Mesothelial cell of epicardium (in vitro differentiated cells): ENCODE data around the gene TBC1D20. TPM values are rescaled to one million over a fixed set of nuclear protein-coding genes. Genes with fewer than 3 reads are reported as not detected.

Experiments used
- DNase-seq, 2 experiments: peaks; one replicate each; pipeline ENCODE4 v3.0.0; 2021; ENCODE audit warnings: low spot score in 2 of 2; ENCODE audit not compliant: unreplicated experiment in 2 of 2
- H3K27ac Mint-ChIP-seq: 2 replicates; pipeline ENCODE4 v1.8.0; 2021; ENCODE audit warnings: mixed read lengths
- H3K27me3 Mint-ChIP-seq: 2 replicates; pipeline ENCODE4 v1.8.0; 2021; ENCODE audit warnings: low read depth, mixed read lengths
- H3K36me3 Mint-ChIP-seq: 2 replicates; pipeline ENCODE4 v1.8.0; 2021; ENCODE audit warnings: mixed read lengths
- H3K4me1 Mint-ChIP-seq: 2 replicates; pipeline ENCODE4 v1.8.0; 2021; ENCODE audit warnings: mixed read lengths
- H3K4me3 Mint-ChIP-seq: 2 replicates; pipeline ENCODE4 v1.8.0; 2021; ENCODE audit warnings: mild to moderate bottlenecking, moderate library complexity, mixed read lengths
- H3K9me3 Mint-ChIP-seq: 2 replicates; pipeline ENCODE4 v1.8.0; 2021; ENCODE audit warnings: mixed read lengths
- CTCF ChIP-seq: fragments of 200-600 bp; sonication (generic); IDR thresholded peaks from one replicate; pipeline ENCODE4 v1.5.0; 2021; ENCODE audit warnings: antibody characterized with exemption; ENCODE audit not compliant: unreplicated experiment
- total RNA-seq: library from RNA; stranded (reverse); gene quantifications from 3 replicates; pipeline ENCODE4 v1.2.1, GENCODE V29; 2021

TBC1D20 gene
- total RNA-seq, 1 donor from 2014 or later: 34.4 TPM

GRCh38 chr20:503048-503737 lies 40.9 kb upstream of the TBC1D20 start:
- no peaks in the 10 kb centered on the region for H3K9me3 Mint-ChIP-seq
- TF ChIP-seq CTCF: no peak
- H3K4me3 Mint-ChIP-seq: no peak overlapping the region
- H3K27me3 Mint-ChIP-seq: no peaks in the 10 kb centered on the region
- H3K36me3 Mint-ChIP-seq: peaks cover 47% of the 10 kb centered on the region
- DNase-seq: no peak
- H3K27ac Mint-ChIP-seq: peak overlapping the region; percentile 17
- H3K4me1 Mint-ChIP-seq: no peaks in the 10 kb centered on the region

GRCh38 chr20:497979-498378 lies 35.6 kb upstream of the TBC1D20 start:
- Mint-ChIP-seq H3K36me3 (peaks cover 50% of the 10 kb centered on the region), H3K27me3 (no peaks in the 10 kb centered on the region), H3K9me3 (no peaks in the 10 kb centered on the region), H3K27ac (no peak overlapping the region), H3K4me1 (no peaks in the 10 kb centered on the region), H3K4me3 (no peak overlapping the region)
- no peak for TF ChIP-seq CTCF
- no peak for DNase-seq

GRCh38 chr20:496126-496696 lies 33.9 kb upstream of the TBC1D20 start:
- Mint-ChIP-seq H3K4me3 (no peak overlapping the region), H3K36me3 (peaks cover 49% of the 10 kb centered on the region), H3K27me3 (no peaks in the 10 kb centered on the region), H3K27ac (no peak overlapping the region), H3K9me3 (no peaks in the 10 kb centered on the region), H3K4me1 (no peaks in the 10 kb centered on the region)
- no peak for DNase-seq
- no peak for TF ChIP-seq CTCF

- Mint-ChIP-seq H3K9me3 (no peaks in the 10 kb centered on the region), H3K27ac (no peak overlapping the region), H3K4me3 (no peak overlapping the region), H3K4me1 (no peaks in the 10 kb centered on the region), H3K36me3 (peaks cover 48% of the 10 kb centered on the region), H3K27me3 (no peaks in the 10 kb centered on the region)
- no peak for TF ChIP-seq CTCF
- DNase-seq: no peak
Measured at GRCh38 chr20:492159-492558, 29.8 kb upstream of the TBC1D20 start.

GRCh38 chr20:487655-488054 lies 25.3 kb upstream of the TBC1D20 start:
- H3K4me1 Mint-ChIP-seq: no peaks in the 10 kb centered on the region
- DNase-seq: no peak
- no peak for TF ChIP-seq CTCF
- no peaks in the 10 kb centered on the region for H3K9me3 Mint-ChIP-seq
- H3K36me3 Mint-ChIP-seq: peaks cover 51% of the 10 kb centered on the region
- H3K27me3 Mint-ChIP-seq: no peaks in the 10 kb centered on the region
- H3K4me3 Mint-ChIP-seq: no peak overlapping the region
- no peak overlapping the region for H3K27ac Mint-ChIP-seq
